AG04450 (cell line): ENCODE measurements around the gene COX6B1. TPM values are rescaled to one million over a fixed set of nuclear protein-coding genes. Genes with fewer than 3 reads are reported as not detected.
"Not testable (repeated sequence)": the region's sequence is repeated elsewhere in the genome, so short reads cannot be mapped to it uniquely, and the experiment has no call there.

Source experiments
- CTCF ChIA-PET: fragments of 300-600, 350-600 bp; formaldehyde crosslinking; extraction: SDS; loops from one replicate; lab custom pipeline; 2022; ENCODE audit warnings: antibody characterized with exemption, inconsistent platforms; lab: Charles Lee
- POLR2A ChIA-PET: fragments of 350-600 bp; formaldehyde crosslinking; extraction: SDS; loops from one replicate; lab custom pipeline; 2021; ENCODE audit warnings: antibody characterized with exemption, inconsistent platforms; lab: Yijun Ruan, JAX
- DNase-seq: peaks from one replicate; pipeline ENCODE4 v3.0.0-alpha.2; 2011; ENCODE audit warnings: low read depth, low spot score
- H3K27ac ChIP-seq: one replicate; pipeline ENCODE4 v1.5.1; 2012; ENCODE audit warnings: low read depth, low read length, control low read depth
- H3K27me3 ChIP-seq: one replicate; pipeline ENCODE4 v1.6.0; 2012; ENCODE audit warnings: low read length; ENCODE audit not compliant: control insufficient read depth, insufficient read depth
- H3K4me3 ChIP-seq: 2 replicates; pipeline ENCODE4 v1.5.1; 2011; ENCODE audit warnings: mild to moderate bottlenecking, low read depth, low read length, control low read depth
- H3K9me3 ChIP-seq: 2 replicates; pipeline ENCODE4 v1.5.1; 2012; ENCODE audit warnings: low read length; ENCODE audit not compliant: control insufficient read depth, insufficient read depth
- CTCF ChIP-seq: IDR thresholded peaks from 2 replicates; pipeline ENCODE4 v1.5.1; 2011; ENCODE audit warnings: low read depth, low read length, control low read depth, inconsistent platforms
- polyA plus RNA-seq: library from polyadenylated mRNA; depleted of rRNA; stranded (reverse); fragments of >200 nt; gene quantifications from 2 replicates; pipeline ENCODE4 v1.2.3, GENCODE V29; 2011

The COX6B1 gene
- polyA plus RNA-seq, 1 experiment: 398 TPM

GRCh38 chr19:35644206-35644986 lies 3.7 kb upstream of the COX6B1 start:
- TF ChIP-seq CTCF: peak; percentile 12
- peak overlapping the region; percentile 61 for H3K27ac ChIP-seq
- ChIA-PET POLR2A (interaction anchor here (0.8 to 1.8 kb wide), 2 partner anchors 10 to 12 kb away, joined by 3 to 6 read pairs; no protein-coding TSS in a partner anchor), CTCF (no interaction called here)
- H3K9me3 ChIP-seq: no peaks in the 10 kb centered on the region
- DNase-seq: peak; percentile 72
- H3K27me3 ChIP-seq: no peaks in the 10 kb centered on the region
- peak overlapping the region; percentile 65 for H3K4me3 ChIP-seq

- no peak for TF ChIP-seq CTCF
- ChIA-PET POLR2A (interaction anchor here (0.8 kb wide), 1 partner anchor 9 kb away, joined by 3 read pairs; no protein-coding TSS in a partner anchor), CTCF (no interaction called here)
- peak overlapping the region; percentile 65 for H3K4me3 ChIP-seq
- H3K27me3 ChIP-seq: no peaks in the 10 kb centered on the region
- H3K27ac ChIP-seq: peak overlapping the region; percentile 61
- DNase-seq: no peak
- no peaks in the 10 kb centered on the region for H3K9me3 ChIP-seq
Measured at GRCh38 chr19:35644987-35645679, 3.0 kb upstream of the COX6B1 start.

GRCh38 chr19:35645680-35646511 lies 2.2 kb upstream of the COX6B1 start:
- POLR2A ChIA-PET: interaction anchor here (0.7 to 1.1 kb wide), 2 partner anchors 102 to 285 kb away, joined by 3 to 8 read pairs; partner anchors contain the start of gene LIN37
- Histone ChIP-seq H3K9me3 (no peaks in the 10 kb centered on the region), H3K27me3 (no peaks in the 10 kb centered on the region), H3K4me3 (no peak overlapping the region), H3K27ac (no peak overlapping the region)
- DNase-seq: no peak
- TF ChIP-seq CTCF: no peak
- CTCF ChIA-PET: no interaction called here

- Histone ChIP-seq H3K4me3 (no peak overlapping the region), H3K27me3 (no peaks in the 10 kb centered on the region), H3K27ac (no peak overlapping the region), H3K9me3 (no peaks in the 10 kb centered on the region)
- POLR2A ChIA-PET: no interaction called here
- CTCF ChIA-PET: no interaction called here
- no peak for TF ChIP-seq CTCF
- DNase-seq: no peak
Measured at GRCh38 chr19:35650581-35650980, 2.5 kb downstream of the COX6B1 start.

GRCh38 chr19:35654828-35655227 lies 6.7 kb downstream of the COX6B1 start:
- H3K4me3 ChIP-seq, H3K27ac ChIP-seq, CTCF ChIA-PET, DNase-seq, H3K27me3 ChIP-seq, H3K9me3 ChIP-seq: not testable (repeated sequence)
- POLR2A ChIA-PET: interaction anchor here (0.7 kb wide), 1 partner anchor 10 kb away, joined by 3 read pairs; no protein-coding TSS in a partner anchor
